Activated CD4-positive, alpha-beta T cell treated with anti-CD3 and anti-CD28 coated beads, Interleukin-2, amount 10 ng/mL, durations not matched to agents 7 days and 5 days (primary cell): ENCODE results near the gene CLOCK. TPM values are rescaled to one million over a fixed set of nuclear protein-coding genes. Genes with fewer than 3 reads are reported as not detected.

Experiments used
- CTCF ChIA-PET: fragments of 350-600 bp; sonication (Branson Sonifier 250); formaldehyde crosslinking; loops from one replicate; lab custom pipeline; 2021; ENCODE audit warnings: antibody characterized with exemption; lab: Charles Lee
- POLR2A ChIA-PET: fragments of 350-600 bp; sonication (Branson Sonifier 250); formaldehyde crosslinking; loops from one replicate; lab custom pipeline; 2021; ENCODE audit warnings: antibody characterized with exemption; lab: Charles Lee
- DNase-seq: peaks from one replicate; pipeline ENCODE4 v3.0.0-alpha.2; 2020
- H3K27ac Mint-ChIP-seq: one replicate; pipeline ENCODE4 v1.8.0; 2021; ENCODE audit warnings: mild to moderate bottlenecking, moderate library complexity, mixed read lengths
- H3K27me3 Mint-ChIP-seq: one replicate; pipeline ENCODE4 v1.8.0; 2021; ENCODE audit warnings: mixed read lengths
- H3K36me3 Mint-ChIP-seq: one replicate; pipeline ENCODE4 v1.8.0; 2021; ENCODE audit warnings: low read depth, mixed read lengths
- H3K4me1 Mint-ChIP-seq: one replicate; pipeline ENCODE4 v1.8.0; 2021; ENCODE audit warnings: mixed read lengths
- H3K4me3 Mint-ChIP-seq: one replicate; pipeline ENCODE4 v1.8.0; 2021; ENCODE audit warnings: mild to moderate bottlenecking, moderate library complexity, mixed read lengths
- H3K9me3 Mint-ChIP-seq: one replicate; pipeline ENCODE4 v1.8.0; 2021; ENCODE audit warnings: mixed read lengths
- total RNA-seq, 2 experiments: library from RNA; stranded (reverse); gene quantifications; one replicate each; pipeline ENCODE4 v1.2.3, GENCODE V29; 2021

The CLOCK gene
- total RNA-seq, 2 experiments from 2014 or later = 8.0 to 11.8 TPM

GRCh38 chr4:55458164-55458563 lies 88.5 kb downstream of the CLOCK start:
- ChIA-PET POLR2A (no interaction called here), CTCF (no interaction called here)
- H3K27me3 Mint-ChIP-seq = no peaks in the 10 kb centered on the region
- H3K4me1 Mint-ChIP-seq = no peaks in the 10 kb centered on the region
- no peak overlapping the region for H3K27ac Mint-ChIP-seq
- H3K36me3 Mint-ChIP-seq = peaks cover 6% of the 10 kb centered on the region
- no peaks in the 10 kb centered on the region for H3K9me3 Mint-ChIP-seq
- no peak for DNase-seq
- no peak overlapping the region for H3K4me3 Mint-ChIP-seq

GRCh38 chr4:55450566-55450965 lies 96.1 kb downstream of the CLOCK start:
- Mint-ChIP-seq H3K9me3 (no peaks in the 10 kb centered on the region), H3K4me1 (peaks cover 12% of the 10 kb centered on the region), H3K27me3 (no peaks in the 10 kb centered on the region), H3K27ac (no peak overlapping the region), H3K4me3 (no peak overlapping the region), H3K36me3 (peaks cover 14% of the 10 kb centered on the region)
- ChIA-PET CTCF (interaction anchor here (0.6 to 1.3 kb wide), 2 partner anchors 27 to 850 kb away, joined by 3 read pairs; no protein-coding TSS in a partner anchor), POLR2A (no interaction called here)
- DNase-seq = no peak

GRCh38 chr4:55447831-55448230 lies 98.9 kb downstream of the CLOCK start:
- DNase-seq = no peak
- ChIA-PET POLR2A (no interaction called here), CTCF (interaction anchor here (1.3 kb wide), 1 partner anchor 16 kb away, joined by 3 read pairs; no protein-coding TSS in a partner anchor)
- H3K9me3 Mint-ChIP-seq = no peaks in the 10 kb centered on the region
- no peak overlapping the region for H3K27ac Mint-ChIP-seq
- H3K4me1 Mint-ChIP-seq = peaks cover 12% of the 10 kb centered on the region
- H3K36me3 Mint-ChIP-seq = peaks cover 14% of the 10 kb centered on the region
- H3K4me3 Mint-ChIP-seq = no peak overlapping the region
- no peaks in the 10 kb centered on the region for H3K27me3 Mint-ChIP-seq

GRCh38 chr4:55447108-55447708 lies 99.5 kb downstream of the CLOCK start:
- Mint-ChIP-seq H3K4me1 (peaks cover 12% of the 10 kb centered on the region), H3K27me3 (no peaks in the 10 kb centered on the region), H3K27ac (no peak overlapping the region), H3K9me3 (no peaks in the 10 kb centered on the region), H3K4me3 (no peak overlapping the region), H3K36me3 (peaks cover 20% of the 10 kb centered on the region)
- CTCF ChIA-PET = no interaction called here
- POLR2A ChIA-PET = no interaction called here
- no peak for DNase-seq

GRCh38 chr4:55446578-55446922 lies 100.2 kb downstream of the CLOCK start:
- no peak for DNase-seq
- Mint-ChIP-seq H3K36me3 (peaks cover 21% of the 10 kb centered on the region), H3K9me3 (no peaks in the 10 kb centered on the region), H3K4me1 (peaks cover 12% of the 10 kb centered on the region), H3K4me3 (no peak overlapping the region), H3K27me3 (no peaks in the 10 kb centered on the region), H3K27ac (no peak overlapping the region)
- ChIA-PET POLR2A (no interaction called here), CTCF (interaction anchor here (1.1 to 1.3 kb wide), 2 partner anchors 18 to 51 kb away, joined by 3 read pairs; partner anchors contain the start of gene TMEM165)

GRCh38 chr4:55445921-55446577 lies 100.7 kb downstream of the CLOCK start:
- H3K9me3 Mint-ChIP-seq = no peaks in the 10 kb centered on the region
- no peak overlapping the region for H3K27ac Mint-ChIP-seq
- ChIA-PET POLR2A (interaction anchor here (0.6 kb wide), 1 partner anchor 98 kb away, joined by 3 read pairs; no protein-coding TSS in a partner anchor), CTCF (interaction anchor here (0.7 to 1.5 kb wide), 4 partner anchors 11 to 51 kb away, joined by 3 to 4 read pairs (median 3); partner anchors contain the start of gene TMEM165)
- H3K4me3 Mint-ChIP-seq = no peak overlapping the region
- DNase-seq = no peak
- H3K27me3 Mint-ChIP-seq = no peaks in the 10 kb centered on the region
- peaks cover 12% of the 10 kb centered on the region for H3K4me1 Mint-ChIP-seq
- H3K36me3 Mint-ChIP-seq = peaks cover 20% of the 10 kb centered on the region

- Mint-ChIP-seq H3K9me3 (no peaks in the 10 kb centered on the region), H3K4me3 (no peak overlapping the region), H3K27ac (no peak overlapping the region), H3K36me3 (peaks cover 25% of the 10 kb centered on the region), H3K27me3 (no peaks in the 10 kb centered on the region), H3K4me1 (peaks cover 17% of the 10 kb centered on the region)
- POLR2A ChIA-PET = no interaction called here
- DNase-seq = no peak
- CTCF ChIA-PET = interaction anchor here (1.0 to 1.5 kb wide), 2 partner anchors 10 to 15 kb away, joined by 3 to 4 read pairs; no protein-coding TSS in a partner anchor
Measured at GRCh38 chr4:55444827-55445226, 101.9 kb downstream of the CLOCK start.

- Mint-ChIP-seq H3K36me3 (peaks cover 29% of the 10 kb centered on the region), H3K27me3 (no peaks in the 10 kb centered on the region), H3K4me1 (peaks cover 10% of the 10 kb centered on the region), H3K27ac (no peak overlapping the region), H3K4me3 (no peak overlapping the region), H3K9me3 (no peaks in the 10 kb centered on the region)
- POLR2A ChIA-PET = no interaction called here
- CTCF ChIA-PET = interaction anchor here (1.5 kb wide), 2 partner anchors 47 kb away, joined by 3 to 4 read pairs; partner anchors contain the start of gene TMEM165
- no peak for DNase-seq
Measured at GRCh38 chr4:55442541-55442940, 104.2 kb downstream of the CLOCK start.

GRCh38 chr4:55440786-55441185 lies 105.9 kb downstream of the CLOCK start:
- no peak for DNase-seq
- no peaks in the 10 kb centered on the region for H3K9me3 Mint-ChIP-seq
- ChIA-PET POLR2A (no interaction called here), CTCF (interaction anchor here (1.5 kb wide), 2 partner anchors 45 to 55 kb away, joined by 3 read pairs; partner anchors contain the start of gene TMEM165)
- no peaks in the 10 kb centered on the region for H3K27me3 Mint-ChIP-seq
- no peak overlapping the region for H3K4me3 Mint-ChIP-seq
- H3K27ac Mint-ChIP-seq = no peak overlapping the region
- H3K4me1 Mint-ChIP-seq = peaks cover 4% of the 10 kb centered on the region
- peaks cover 32% of the 10 kb centered on the region for H3K36me3 Mint-ChIP-seq

- H3K4me3 Mint-ChIP-seq = no peak overlapping the region
- no peak for DNase-seq
- peaks cover 42% of the 10 kb centered on the region for H3K36me3 Mint-ChIP-seq
- ChIA-PET POLR2A (no interaction called here), CTCF (interaction anchor here (1.1 kb wide), 1 partner anchor 41 kb away, joined by 3 read pairs; no protein-coding TSS in a partner anchor)
- no peak overlapping the region for H3K27ac Mint-ChIP-seq
- no peaks in the 10 kb centered on the region for H3K9me3 Mint-ChIP-seq
- H3K27me3 Mint-ChIP-seq = no peaks in the 10 kb centered on the region
- H3K4me1 Mint-ChIP-seq = peaks cover 19% of the 10 kb centered on the region
Measured at GRCh38 chr4:55439023-55439422, 107.7 kb downstream of the CLOCK start.

- no peaks in the 10 kb centered on the region for H3K9me3 Mint-ChIP-seq
- peaks cover 42% of the 10 kb centered on the region for H3K36me3 Mint-ChIP-seq
- peaks cover 19% of the 10 kb centered on the region for H3K4me1 Mint-ChIP-seq
- H3K27ac Mint-ChIP-seq = no peak overlapping the region
- ChIA-PET CTCF (interaction anchor here (1.1 kb wide), 1 partner anchor 41 kb away, joined by 3 read pairs; no protein-coding TSS in a partner anchor), POLR2A (no interaction called here)
- no peak for DNase-seq
- no peak overlapping the region for H3K4me3 Mint-ChIP-seq
- no peaks in the 10 kb centered on the region for H3K27me3 Mint-ChIP-seq
Measured at GRCh38 chr4:55438314-55438713, 108.4 kb downstream of the CLOCK start.

- POLR2A ChIA-PET = no interaction called here
- peak overlapping the region; percentile 3 for H3K27ac Mint-ChIP-seq
- peaks cover 44% of the 10 kb centered on the region for H3K36me3 Mint-ChIP-seq
Measured at GRCh38 chr4:55437823-55438222, 108.9 kb downstream of the CLOCK start.

GRCh38 chr4:55437356-55437796 lies 109.3 kb downstream of the CLOCK start:
- CTCF ChIA-PET = interaction anchor here (1.3 to 1.6 kb wide), 2 partner anchors 12 to 91 kb away, joined by 4 read pairs; partner anchors contain the start of gene SRD5A3
- no peak for DNase-seq
- peak overlapping the region; percentile 4 for H3K27ac Mint-ChIP-seq
- H3K9me3 Mint-ChIP-seq = no peaks in the 10 kb centered on the region
- peaks cover 40% of the 10 kb centered on the region for H3K36me3 Mint-ChIP-seq
- H3K4me1 Mint-ChIP-seq = peaks cover 19% of the 10 kb centered on the region
- H3K27me3 Mint-ChIP-seq = no peaks in the 10 kb centered on the region
- H3K4me3 Mint-ChIP-seq = no peak overlapping the region
- POLR2A ChIA-PET = no interaction called here

More at GRCh38 chr4:55437823-55438222, 108.9 kb downstream of the CLOCK start:
- H3K27me3 Mint-ChIP-seq = no peaks in the 10 kb centered on the region
- CTCF ChIA-PET = interaction anchor here (1.1 to 1.6 kb wide), 3 partner anchors 11 to 92 kb away, joined by 3 to 4 read pairs (median 4); partner anchors contain the start of gene SRD5A3
- no peak for DNase-seq
- no peaks in the 10 kb centered on the region for H3K9me3 Mint-ChIP-seq
- H3K4me3 Mint-ChIP-seq = no peak overlapping the region
- peaks cover 19% of the 10 kb centered on the region for H3K4me1 Mint-ChIP-seq
